Measurements from ENCODE around the gene ASPHD2. TPM values are rescaled to one million over a fixed set of nuclear protein-coding genes. Genes with fewer than 3 reads are reported as not detected.

ASPHD2 gene
- total and polyA plus RNA-seq, 2 of the 13 experiments (the other 11 are each of a cell fraction or from before 2014, with no cell fraction given), result 0.04 TPM

DNA sequence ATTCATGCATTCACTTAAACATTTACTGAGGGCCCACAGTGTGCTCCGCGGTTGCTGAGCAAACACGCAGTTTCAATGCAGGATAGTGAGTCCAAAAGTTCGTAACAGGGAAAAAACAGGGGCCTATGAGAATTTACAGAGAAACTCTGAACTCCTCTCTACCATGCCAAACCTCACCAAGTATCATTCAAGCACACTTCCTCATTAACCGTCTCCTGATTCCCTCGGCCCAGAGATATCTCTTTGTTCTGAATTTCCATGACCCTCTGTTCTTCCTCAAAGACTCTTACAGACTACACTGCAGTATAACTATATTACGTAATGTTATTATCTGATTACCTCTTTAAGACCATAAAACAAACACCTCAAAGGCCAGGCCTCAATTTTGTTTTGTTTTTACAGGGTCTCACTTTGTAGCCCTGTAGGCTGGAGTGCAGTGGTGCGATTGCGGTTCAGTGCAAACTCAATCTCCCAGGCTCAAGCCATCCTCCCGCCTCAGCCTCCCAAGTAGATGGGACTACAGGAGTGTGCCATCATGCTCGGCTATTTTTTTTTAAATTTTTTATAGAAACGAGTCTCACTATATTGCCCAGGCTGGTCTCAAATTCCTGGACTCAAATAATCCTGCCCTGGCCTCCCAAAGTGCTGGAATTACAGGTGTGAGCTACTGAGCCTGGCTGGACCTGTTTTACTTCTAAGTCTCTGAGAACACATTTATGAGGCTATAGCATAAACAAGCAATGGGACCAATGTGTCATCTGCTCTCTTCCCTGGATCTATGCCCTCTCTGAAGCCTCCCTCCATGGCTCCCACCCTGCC, 50.9 kb downstream of the ASPHD2 start (continued):
- TF ChIP-seq, protein P1, sequence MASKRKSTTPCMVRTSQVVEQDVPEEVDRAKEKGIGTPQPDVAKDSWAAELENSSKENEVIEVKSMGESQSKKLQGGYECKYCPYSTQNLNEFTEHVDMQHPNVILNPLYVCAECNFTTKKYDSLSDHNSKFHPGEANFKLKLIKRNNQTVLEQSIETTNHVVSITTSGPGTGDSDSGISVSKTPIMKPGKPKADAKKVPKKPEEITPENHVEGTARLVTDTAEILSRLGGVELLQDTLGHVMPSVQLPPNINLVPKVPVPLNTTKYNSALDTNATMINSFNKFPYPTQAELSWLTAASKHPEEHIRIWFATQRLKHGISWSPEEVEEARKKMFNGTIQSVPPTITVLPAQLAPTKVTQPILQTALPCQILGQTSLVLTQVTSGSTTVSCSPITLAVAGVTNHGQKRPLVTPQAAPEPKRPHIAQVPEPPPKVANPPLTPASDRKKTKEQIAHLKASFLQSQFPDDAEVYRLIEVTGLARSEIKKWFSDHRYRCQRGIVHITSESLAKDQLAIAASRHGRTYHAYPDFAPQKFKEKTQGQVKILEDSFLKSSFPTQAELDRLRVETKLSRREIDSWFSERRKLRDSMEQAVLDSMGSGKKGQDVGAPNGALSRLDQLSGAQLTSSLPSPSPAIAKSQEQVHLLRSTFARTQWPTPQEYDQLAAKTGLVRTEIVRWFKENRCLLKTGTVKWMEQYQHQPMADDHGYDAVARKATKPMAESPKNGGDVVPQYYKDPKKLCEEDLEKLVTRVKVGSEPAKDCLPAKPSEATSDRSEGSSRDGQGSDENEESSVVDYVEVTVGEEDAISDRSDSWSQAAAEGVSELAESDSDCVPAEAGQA (IDR thresholded peaks at IDR 0.05; ENCODE audit: low read depth), result no peak
- TF ChIP-seq, protein P1 (CRISPR knock-in tag; IDR thresholded peaks at IDR 0.05; ENCODE audit: borderline replicate concordance), result no peak
- TF ChIP-seq ZNF367 (CRISPR knock-in tag; IDR thresholded peaks at IDR 0.05; ENCODE audit: borderline replicate concordance) (no peak), BCL6 (CRISPR knock-in tag; IDR thresholded peaks at IDR 0.05) (0 out of 2 replicates have a peak, but pooled peaks have one; percentile 8), BHLHE40 (IDR thresholded peaks at IDR 0.05; ENCODE audit: low read length) (no peak), HNF4A (CRISPR knock-in tag; IDR thresholded peaks at IDR 0.05) (peak; percentile 83), MED13 (CRISPR knock-in tag; IDR thresholded peaks at IDR 0.05) (no peak), XRCC5 (optimal IDR thresholded peaks at IDR 0.05; ENCODE audit: low read length) (no peak), KLF9 (CRISPR knock-in tag; IDR thresholded peaks at IDR 0.05; ENCODE audit: low read depth) (no peak), HNRNPK (IDR thresholded peaks at IDR 0.05; ENCODE audit: low read depth, low read length, poor library complexity, severe bottlenecking) (no peak), ZNF781 (CRISPR knock-in tag; IDR thresholded peaks at IDR 0.05; ENCODE audit: borderline replicate concordance, not compliant biosample characterization) (no peak), ZNF550 (CRISPR knock-in tag; IDR thresholded peaks at IDR 0.05; ENCODE audit: borderline replicate concordance) (no peak), RFX1 (IDR thresholded peaks at IDR 0.05) (no peak)
- TF ChIP-seq, protein P2, sequence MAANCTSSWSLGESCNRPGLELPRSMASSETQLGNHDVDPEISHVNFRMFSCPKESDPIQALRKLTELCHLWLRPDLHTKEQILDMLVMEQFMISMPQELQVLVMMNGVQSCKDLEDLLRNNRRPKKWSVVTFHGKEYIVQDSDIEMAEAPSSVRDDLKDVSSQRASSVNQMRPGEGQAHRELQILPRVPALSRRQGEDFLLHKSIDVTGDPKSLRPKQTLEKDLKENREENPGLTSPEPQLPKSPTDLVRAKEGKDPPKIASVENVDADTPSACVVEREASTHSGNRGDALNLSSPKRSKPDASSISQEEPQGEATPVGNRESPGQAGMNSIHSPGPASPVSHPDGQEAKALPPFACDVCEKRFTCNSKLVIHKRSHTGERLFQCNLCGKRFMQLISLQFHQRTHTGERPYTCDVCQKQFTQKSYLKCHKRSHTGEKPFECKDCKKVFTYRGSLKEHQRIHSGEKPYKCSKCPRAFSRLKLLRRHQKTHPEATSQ (CRISPR knock-in tag; IDR thresholded peaks at IDR 0.05; ENCODE audit: borderline replicate concordance), result no peak; the same call in 1 of the 2 replicates
- TF ChIP-seq, protein P3, sequence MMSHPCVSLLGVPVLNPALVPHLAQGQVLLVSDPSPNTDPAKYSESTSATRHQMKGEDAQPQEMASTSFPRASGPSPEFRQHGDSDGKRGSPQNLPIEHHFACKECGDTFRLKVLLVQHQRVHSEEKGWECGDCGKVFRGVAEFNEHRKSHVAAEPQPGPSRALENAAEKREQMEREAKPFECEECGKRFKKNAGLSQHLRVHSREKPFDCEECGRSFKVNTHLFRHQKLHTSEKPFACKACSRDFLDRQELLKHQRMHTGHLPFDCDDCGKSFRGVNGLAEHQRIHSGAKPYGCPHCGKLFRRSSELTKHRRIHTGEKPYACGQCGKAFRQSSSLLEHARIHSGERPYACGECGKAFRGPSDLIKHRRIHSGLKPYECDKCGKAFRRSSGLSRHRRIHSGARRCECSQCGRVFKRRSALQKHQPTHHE (CRISPR knock-in tag; IDR thresholded peaks at IDR 0.05; ENCODE audit: borderline replicate concordance), result no peak
- TF ChIP-seq, protein P4, sequence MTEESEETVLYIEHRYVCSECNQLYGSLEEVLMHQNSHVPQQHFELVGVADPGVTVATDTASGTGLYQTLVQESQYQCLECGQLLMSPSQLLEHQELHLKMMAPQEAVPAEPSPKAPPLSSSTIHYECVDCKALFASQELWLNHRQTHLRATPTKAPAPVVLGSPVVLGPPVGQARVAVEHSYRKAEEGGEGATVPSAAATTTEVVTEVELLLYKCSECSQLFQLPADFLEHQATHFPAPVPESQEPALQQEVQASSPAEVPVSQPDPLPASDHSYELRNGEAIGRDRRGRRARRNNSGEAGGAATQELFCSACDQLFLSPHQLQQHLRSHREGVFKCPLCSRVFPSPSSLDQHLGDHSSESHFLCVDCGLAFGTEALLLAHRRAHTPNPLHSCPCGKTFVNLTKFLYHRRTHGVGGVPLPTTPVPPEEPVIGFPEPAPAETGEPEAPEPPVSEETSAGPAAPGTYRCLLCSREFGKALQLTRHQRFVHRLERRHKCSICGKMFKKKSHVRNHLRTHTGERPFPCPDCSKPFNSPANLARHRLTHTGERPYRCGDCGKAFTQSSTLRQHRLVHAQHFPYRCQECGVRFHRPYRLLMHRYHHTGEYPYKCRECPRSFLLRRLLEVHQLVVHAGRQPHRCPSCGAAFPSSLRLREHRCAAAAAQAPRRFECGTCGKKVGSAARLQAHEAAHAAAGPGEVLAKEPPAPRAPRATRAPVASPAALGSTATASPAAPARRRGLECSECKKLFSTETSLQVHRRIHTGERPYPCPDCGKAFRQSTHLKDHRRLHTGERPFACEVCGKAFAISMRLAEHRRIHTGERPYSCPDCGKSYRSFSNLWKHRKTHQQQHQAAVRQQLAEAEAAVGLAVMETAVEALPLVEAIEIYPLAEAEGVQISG (CRISPR knock-in tag; IDR thresholded peaks at IDR 0.05), result no peak

Measured in HepG2 (cell line).